IMR-90 (cell line): ENCODE results near the gene EML1. TPM values are rescaled to one million over a fixed set of nuclear protein-coding genes. Genes with fewer than 3 reads are reported as not detected.

Experiments used
- ATAC-seq: fragments of 200-7000 bp; cut with Tn5 transposase; 2 replicates; pipeline ENCODE4 v1.9.1; 2020; ENCODE audit warnings: low read depth, mild to moderate bottlenecking, moderate library complexity
- BruUV-seq: library from RNA; stranded (reverse); fragments of 400-500 nt; replicated peaks from 2 replicates; lab custom pipeline; 2021; lab: Mats Ljungman, UMichigan
- CTCF ChIA-PET: fragments of 300-600 bp; formaldehyde crosslinking; extraction: SDS; loops from one replicate; lab custom pipeline; 2021; ENCODE audit warnings: antibody characterized with exemption; lab: Yijun Ruan, JAX
- POLR2A ChIA-PET: fragments of 300-600 bp; sonication (Branson Sonifier 250); formaldehyde crosslinking; loops from one replicate; lab custom pipeline; 2022; ENCODE audit warnings: antibody characterized with exemption; ENCODE audit not compliant: unreplicated experiment; lab: Charles Lee
- DNase-seq: peaks from one replicate; pipeline ENCODE4 v3.0.0; 2013
- H2AFZ ChIP-seq: replicated peaks from 2 replicates; pipeline ENCODE3; 2013; ENCODE audit warnings: low read length, mild to moderate bottlenecking; ENCODE audit not compliant: poor library complexity
- H2AK5ac ChIP-seq: 2 replicates; pipeline ENCODE4 v1.6.1; 2013; ENCODE audit warnings: low read depth, low read length, inconsistent platforms
- H2AK9ac ChIP-seq: replicated peaks from 2 replicates; pipeline ENCODE3; 2013; ENCODE audit warnings: mild to moderate bottlenecking, low read depth, low read length, moderate library complexity; ENCODE audit not compliant: poor library complexity
- H2BK120ac ChIP-seq: 2 replicates; pipeline ENCODE4 v1.6.1; 2013; ENCODE audit warnings: low read depth, low read length, inconsistent platforms
- H2BK15ac ChIP-seq: 3 replicates; pipeline ENCODE4 v1.6.1; 2013; ENCODE audit warnings: low read depth, low read length, inconsistent platforms
- H2BK20ac ChIP-seq: 2 replicates; pipeline ENCODE4 v1.6.1; 2013; ENCODE audit warnings: low read depth, mild to moderate bottlenecking, inconsistent platforms, low read length, moderate library complexity
- H2BK5ac ChIP-seq: 2 replicates; pipeline ENCODE4 v1.6.1; 2013; ENCODE audit warnings: mild to moderate bottlenecking, low read depth, low read length, inconsistent platforms; ENCODE audit not compliant: poor library complexity, severe bottlenecking
- H3K14ac ChIP-seq: replicated peaks from 2 replicates; pipeline ENCODE4 v1.6.1; 2013; ENCODE audit warnings: low read depth, low read length, inconsistent platforms
- H3K18ac ChIP-seq: 2 replicates; pipeline ENCODE4 v1.6.1; 2013; ENCODE audit warnings: low read depth, low read length, control low read depth
- H3K23ac ChIP-seq: 2 replicates; pipeline ENCODE4 v1.6.1; 2013; ENCODE audit warnings: low read depth, low read length, inconsistent platforms
- H3K27ac ChIP-seq: 2 replicates; pipeline ENCODE4 v1.5.1; 2013; ENCODE audit warnings: mild to moderate bottlenecking, control low read depth, low read length; ENCODE audit not compliant: insufficient read depth
- H3K27me3 ChIP-seq: 2 replicates; pipeline ENCODE4 v1.6.1; 2013; ENCODE audit warnings: low read length; ENCODE audit not compliant: control insufficient read depth, insufficient read depth
- H3K36me3 ChIP-seq: 2 replicates; pipeline ENCODE4 v1.6.1; 2013; ENCODE audit warnings: low read length, mixed read lengths; ENCODE audit not compliant: control insufficient read depth, insufficient read depth
- H3K4ac ChIP-seq: 2 replicates; pipeline ENCODE4 v1.6.1; 2013; ENCODE audit warnings: low read depth, low read length, inconsistent platforms
- H3K4me1 ChIP-seq: 2 replicates; pipeline ENCODE4 v1.6.1; 2013; ENCODE audit warnings: low read length, mixed read lengths; ENCODE audit not compliant: control insufficient read depth, insufficient read depth
- H3K4me2 ChIP-seq: 2 replicates; pipeline ENCODE4 v1.6.1; 2013; ENCODE audit warnings: low read depth, mild to moderate bottlenecking, control low read depth, low read length, moderate library complexity
- H3K4me3 ChIP-seq: 2 replicates; pipeline ENCODE4 v1.5.1; 2013; ENCODE audit warnings: low read depth, mild to moderate bottlenecking, control low read depth, low read length, moderate library complexity; ENCODE audit not compliant: insufficient read depth
- H3K56ac ChIP-seq: 2 replicates; pipeline ENCODE4 v1.6.1; 2013; ENCODE audit warnings: low read length, inconsistent platforms; ENCODE audit not compliant: insufficient read depth; ENCODE audit errors: extremely low read depth
- H3K79me1 ChIP-seq, 2 experiments: 2 replicates each; pipeline ENCODE4 v1.6.1; 2013; ENCODE audit warnings: low read length in 2 of 2, inconsistent platforms in 1 of 2, low read depth in 1 of 2
- H3K9ac ChIP-seq: 2 replicates; pipeline ENCODE4 v1.6.1; 2013; ENCODE audit warnings: low read depth, low read length, control low read depth
- H3K9me1 ChIP-seq: 2 replicates; pipeline ENCODE4 v1.6.1; 2013; ENCODE audit warnings: low read length, inconsistent platforms; ENCODE audit not compliant: insufficient read depth
- H3K9me3 ChIP-seq: 2 replicates; pipeline ENCODE4 v1.6.1; 2013; ENCODE audit warnings: low read length; ENCODE audit not compliant: control insufficient read depth, insufficient read depth
- H4K20me1 ChIP-seq: 2 replicates; pipeline ENCODE4 v1.6.1; 2013; ENCODE audit warnings: low read length, inconsistent platforms; ENCODE audit not compliant: insufficient read depth
- H4K5ac ChIP-seq: 2 replicates; pipeline ENCODE4 v1.6.1; 2013; ENCODE audit warnings: mild to moderate bottlenecking, low read depth, low read length, control low read depth
- H4K8ac ChIP-seq, 2 experiments: 2 replicates each; pipeline ENCODE4 v1.6.1; 2013; ENCODE audit warnings: low read depth in 2 of 2, low read length in 2 of 2, control low read depth in 1 of 2, inconsistent platforms in 1 of 2
- H4K91ac ChIP-seq: 2 replicates; pipeline ENCODE4 v1.6.1; 2013; ENCODE audit warnings: low read depth, low read length, inconsistent platforms; ENCODE audit not compliant: insufficient read depth
- POLR2A ChIP-seq: IDR thresholded peaks from 2 replicates; pipeline ENCODE4 v1.6.1; 2012; ENCODE audit warnings: mild to moderate bottlenecking, low read depth, low read length
- SMC3 ChIP-seq: fragments of 150-350 bp; IDR thresholded peaks from 2 replicates; pipeline ENCODE4 v1.6.1; 2016; ENCODE audit warnings: low read depth, mild to moderate bottlenecking, antibody characterized with exemption, low read length, moderate library complexity
- WGBS, 2 experiments: methylation state at CpG; one replicate each; pipeline versions ENCODE4 v1.1.5 to v1.1.7; 2013; ENCODE audit warnings: missing lambda C conversion rate in 2 of 2; ENCODE audit not compliant: insufficient read length in 1 of 2; ENCODE audit errors: extremely low coverage in 2 of 2; 5-methylcytosine and 5-hydroxymethylcytosine counted together
- dilution Hi-C: fragments of 300-500 bp; cut with HindIII; formaldehyde crosslinking; loops from one replicate; pipeline ENCODE4 v1.14.3; 2018; ENCODE audit warnings: low sequenced_read_pairs; ENCODE audit not compliant: unreplicated experiment
- in situ Hi-C: fragments of 300-500 bp; cut with MboI; formaldehyde crosslinking; loops from 3 replicates; pipeline ENCODE4 v1.14.3; 2019; ENCODE audit warnings: low sequenced_read_pairs, inconsistent platforms, mixed read lengths
- intact Hi-C: fragments of 100-400 bp; cut with micrococcal nuclease; formaldehyde crosslinking; loops from 2 replicates; pipeline ENCODE4 v1.10.0; 2022
- polyA plus RNA-seq, 3 experiments: library from polyadenylated mRNA; depleted of rRNA; stranded (reverse); fragments of >200 nt; gene quantifications; 2 replicates each; pipeline ENCODE4 v1.2.3, GENCODE V29; 2012; ENCODE audit warnings: low replicate concordance in 1 of 3
- total RNA-seq: library from RNA; depleted of rRNA; stranded (reverse); fragments of >200 nt; gene quantifications from 2 replicates; pipeline ENCODE4 v1.2.3, GENCODE V29; 2012

EML1 gene
- total and polyA plus RNA-seq, 2 of the 4 experiments (the other 2 are of a cell fraction): 14.0 to 42.3 TPM

DNA sequence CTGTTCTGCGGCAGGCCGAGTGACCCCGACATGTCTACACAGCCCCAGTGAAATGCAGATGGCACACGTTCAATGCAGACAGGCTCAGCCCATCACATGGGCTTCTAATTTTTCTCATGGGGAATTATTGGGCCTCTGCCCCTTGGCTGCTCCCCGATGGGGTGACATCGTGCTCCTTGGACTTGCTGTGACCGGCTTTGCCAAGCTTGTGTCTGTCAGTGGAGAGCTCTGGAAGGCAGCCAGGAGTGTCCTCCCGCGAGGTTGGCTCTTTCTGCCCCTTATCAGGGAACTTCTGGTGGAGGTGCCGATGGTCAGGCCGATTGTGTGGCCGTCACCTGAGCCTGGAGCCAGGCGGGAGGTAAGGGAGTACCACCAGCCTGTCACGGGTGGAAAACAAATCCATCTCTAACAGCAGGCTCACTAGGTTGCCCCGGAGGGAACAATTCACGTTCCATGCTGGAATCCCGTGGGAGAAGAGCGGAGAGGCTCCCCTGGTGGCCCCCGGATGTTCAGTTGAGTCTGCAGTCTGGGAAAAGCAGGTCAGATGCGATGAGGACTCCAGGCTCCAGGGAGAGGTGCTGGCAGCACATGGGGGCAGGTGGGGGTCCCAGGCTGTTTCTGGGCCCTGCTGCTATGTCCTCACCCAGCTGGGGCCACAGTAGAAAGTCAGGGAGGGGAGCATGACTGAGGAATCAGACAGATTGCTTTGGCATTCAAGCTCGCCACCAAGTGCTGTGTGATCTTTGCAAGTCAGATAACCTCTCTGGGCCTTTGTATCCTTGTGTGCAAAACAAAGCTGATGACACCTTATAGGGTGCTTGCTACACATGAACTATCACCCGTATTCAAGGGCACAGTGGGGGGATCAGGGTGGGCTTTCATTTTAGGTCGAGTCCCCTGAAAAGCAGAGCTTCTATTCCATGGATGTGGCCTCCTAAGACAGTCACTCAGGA is 43.2 kb upstream of the EML1 start:
- Histone ChIP-seq H3K18ac (peak overlapping the region; percentile 5; the same call in 1 of the 2 replicates), H4K91ac (peak overlapping the region; percentile 95), H3K4me2 (no peak overlapping the region), H3K27me3 (no peaks in the 10 kb centered on the region), H3K9me3 (no peaks in the 10 kb centered on the region), H3K4me1 (peaks cover 46% of the 10 kb centered on the region), H4K8ac (peak overlapping the region in 1 of 2 experiments; percentile 21; a peak in 2 of 4 replicates), H2BK5ac (peak overlapping the region; percentile 6), H3K23ac (no peak overlapping the region), H3K14ac (peak overlapping the region; percentile 26; the same call in 1 of the 2 replicates), H4K20me1 (peaks cover 9% of the 10 kb centered on the region; the same call in 1 of the 2 replicates), H3K27ac (no peak overlapping the region), H2BK120ac (peak overlapping the region; percentile 98), H3K4me3 (no peak overlapping the region), H2AK5ac (peak overlapping the region; percentile 69), H3K36me3 (no peaks in the 10 kb centered on the region), H3K9ac (no peak overlapping the region), H2AK9ac (peak overlapping the region; percentile 68), H3K4ac (peak overlapping the region; percentile 96), H2BK20ac (peak overlapping the region; percentile 95), H2AFZ (peak overlapping the region; percentile 23), H3K56ac (no peak overlapping the region; the same call in 1 of the 2 replicates), H3K79me1 (peaks cover 0 to 22% of the 10 kb centered on the region in 2 experiments; a peak in 1 of 4 replicates), H4K5ac (no peak overlapping the region; the same call in 1 of the 2 replicates), H2BK15ac (peak overlapping the region; percentile 81; the same call in 2 of the 3 replicates), H3K9me1 (peaks cover 29% of the 10 kb centered on the region)
- 67% methylated on average over 13 of the region's 23 CpGs; no CpG with 5 or more reads in 1 of the 2 experiments for WGBS, 2 experiments
- ChIA-PET CTCF (interaction anchor here (0.5 kb wide), 2 partner anchors 44 to 216 kb away, joined by 3 read pairs; no protein-coding TSS in a partner anchor), POLR2A (no interaction called here)
- BruUV-seq: no TSS peak
- in situ Hi-C loops (no loop called here), dilution Hi-C loops (no loop called here), intact Hi-C loops (no loop called here)
- DNase-seq (no peak), ATAC-seq (no peak)
- TF ChIP-seq POLR2A (no peak), SMC3 (no peak)
